NCI-H226 (cell line): ENCODE results near the gene EAF1.

Experiments used
- DNase-seq: peaks from one replicate; pipeline ENCODE4 v3.0.0-alpha.2; 2015

The EAF1 gene

DNA sequence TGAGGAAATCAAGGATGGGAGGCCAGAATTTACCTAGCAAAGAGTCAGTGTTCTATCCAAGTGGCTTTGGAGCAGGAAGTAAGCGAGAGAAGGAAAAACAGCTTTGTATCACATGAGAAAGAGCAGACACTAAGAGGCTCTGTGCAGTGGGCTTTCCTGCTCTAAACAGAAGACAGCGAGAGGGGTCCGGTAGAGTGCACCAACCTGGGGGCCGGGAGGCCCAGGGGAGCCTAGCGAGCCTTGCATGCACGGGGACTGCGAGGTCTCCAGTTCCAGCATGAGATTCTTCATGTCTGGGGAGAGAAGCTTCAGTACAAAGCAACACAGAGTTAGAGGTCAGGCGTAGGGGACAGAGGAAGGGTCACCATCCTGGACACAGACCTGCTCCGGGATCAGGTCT lies 60.6 kb downstream of the EAF1 start:
- DNase-seq = no peak

DNA sequence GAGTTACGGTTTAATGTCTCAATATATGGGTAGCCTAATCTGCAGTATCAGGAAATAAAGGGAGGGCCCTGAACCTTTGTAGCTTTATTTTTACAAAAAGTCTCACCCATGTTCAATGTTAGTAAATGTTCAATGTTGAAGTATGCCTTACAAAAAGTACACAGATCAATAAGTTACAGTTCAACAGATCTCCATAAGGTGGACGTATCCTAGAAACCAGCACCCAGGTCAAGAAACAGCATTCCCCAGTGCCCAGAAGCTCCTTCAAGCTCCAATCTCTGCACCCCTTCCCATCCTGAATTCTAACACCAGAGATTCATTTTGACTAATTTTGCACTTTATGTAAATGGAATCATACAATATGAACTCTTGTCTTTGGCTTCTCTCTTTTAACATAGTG lies 62.8 kb downstream of the EAF1 start:
- no peak for DNase-seq

DNA sequence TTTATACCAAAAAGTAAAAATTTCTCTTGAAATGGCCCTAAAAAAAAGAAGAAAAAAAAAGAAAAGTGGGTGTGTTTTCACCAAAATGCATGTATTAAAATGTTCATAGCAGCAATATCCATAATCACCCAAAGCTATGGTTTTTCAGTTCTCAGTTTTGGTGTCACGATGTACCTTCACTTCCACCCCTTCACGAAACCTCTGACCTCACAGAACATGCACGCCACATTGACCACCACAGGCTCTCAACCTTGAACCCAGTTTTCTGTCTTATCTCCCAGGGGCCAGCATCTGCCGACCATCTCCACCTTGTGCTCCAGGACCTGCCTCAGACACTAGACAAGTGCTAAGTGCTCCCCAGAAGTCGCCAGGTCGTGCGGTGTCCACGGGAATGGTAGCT lies 63.7 kb downstream of the EAF1 start:
- no peak for DNase-seq
